NCI-H774 (cell line): ENCODE results near the gene PPM1J.

Source experiments
- DNase-seq: peaks from one replicate; lab custom pipeline; 2025; lab: John Stamatoyannopoulos, UW

PPM1J gene

DNA sequence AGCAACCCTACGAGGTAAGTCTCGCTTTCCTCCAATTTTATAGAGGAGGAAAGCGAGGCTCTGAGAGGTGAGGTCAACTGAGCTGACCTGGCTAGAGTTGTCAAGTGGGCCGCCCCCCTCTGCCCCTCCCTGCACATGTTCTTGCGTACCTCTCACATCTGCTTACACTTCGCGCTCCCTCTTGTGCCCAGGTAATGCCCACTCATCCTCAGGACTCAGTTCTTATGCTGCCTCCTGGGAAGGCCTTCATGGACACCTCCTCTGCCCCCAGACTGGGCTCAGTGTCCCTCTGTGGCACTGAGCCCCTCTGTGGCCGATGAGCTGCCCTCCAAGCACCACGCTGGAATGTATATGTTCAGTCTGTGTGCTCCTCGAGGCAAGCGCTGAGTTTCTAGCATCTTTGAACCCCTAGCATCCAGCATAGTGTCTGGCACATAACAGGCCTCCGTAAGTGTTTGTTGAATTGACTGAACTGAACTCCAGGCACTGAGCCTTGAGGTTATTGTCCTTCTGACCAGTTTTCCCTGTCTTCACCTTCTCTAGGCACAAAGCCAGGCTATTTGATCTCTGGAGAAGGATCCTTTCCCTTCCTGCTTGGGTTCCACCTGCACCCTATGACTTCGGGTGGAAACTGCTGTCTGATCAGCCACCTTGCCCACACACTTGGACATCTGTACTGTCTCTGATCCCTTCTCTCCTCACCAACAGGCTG lies 27.2 kb downstream of the PPM1J start:
- DNase-seq, result no peak

DNA sequence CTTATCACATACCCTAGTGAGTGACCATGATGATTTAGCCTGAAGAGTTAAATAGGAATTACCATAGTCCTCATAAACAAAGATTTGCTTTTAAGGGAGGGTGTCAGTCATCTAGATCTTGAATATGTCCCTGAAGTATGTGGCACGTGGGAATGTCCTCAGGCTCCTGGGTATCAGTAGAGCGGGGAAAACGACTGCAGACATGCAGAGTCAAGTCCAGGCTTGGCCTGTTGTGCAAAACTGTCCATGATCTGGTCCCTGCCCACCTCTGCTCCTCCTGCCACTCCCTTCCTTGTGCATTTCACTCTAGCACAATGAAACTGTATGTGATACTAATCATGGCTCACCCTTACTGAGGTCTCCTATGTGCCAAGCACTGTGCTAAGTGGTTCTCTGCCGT lies 27.8 kb downstream of the PPM1J start:
- no peak for DNase-seq

DNA sequence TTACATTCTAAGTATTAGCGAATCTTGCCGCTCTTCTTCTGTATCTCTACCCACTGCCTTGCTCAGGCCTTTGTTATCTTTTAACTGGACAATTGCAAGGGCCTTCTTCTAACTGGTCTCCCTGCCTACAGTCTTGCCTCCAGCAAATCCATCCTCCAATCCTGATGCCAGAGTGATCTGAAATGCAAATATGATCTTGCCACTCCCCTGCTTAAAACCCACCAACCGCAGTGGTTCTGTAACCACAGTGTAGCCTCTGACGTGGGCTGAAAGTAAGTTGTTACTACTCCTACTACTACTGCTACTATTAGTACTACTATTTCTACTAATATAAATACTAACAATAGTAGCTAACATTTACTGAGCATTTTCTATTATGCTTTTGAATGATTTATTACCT lies 28.3 kb downstream of the PPM1J start:
- no peak for DNase-seq

DNA sequence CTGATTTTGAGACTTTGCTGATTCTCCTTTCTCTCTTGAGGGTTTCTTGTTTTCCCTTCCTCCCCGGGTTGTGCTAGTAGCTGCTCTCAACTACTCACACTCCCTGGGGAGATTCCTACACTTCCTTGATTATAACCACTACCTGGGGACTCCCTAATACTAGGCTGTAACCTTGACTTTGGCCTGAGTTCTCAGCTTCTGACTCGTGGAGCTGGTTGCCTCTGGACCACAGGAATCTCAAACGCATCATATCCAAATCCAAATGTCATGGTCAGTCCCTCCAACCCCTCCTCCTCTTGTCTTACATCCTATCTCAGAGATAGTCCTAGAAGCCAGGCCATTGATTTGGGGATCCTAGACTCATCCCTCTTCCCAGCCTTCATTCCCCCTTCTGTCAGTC lies 28.7 kb downstream of the PPM1J start:
- DNase-seq, result no peak

DNA sequence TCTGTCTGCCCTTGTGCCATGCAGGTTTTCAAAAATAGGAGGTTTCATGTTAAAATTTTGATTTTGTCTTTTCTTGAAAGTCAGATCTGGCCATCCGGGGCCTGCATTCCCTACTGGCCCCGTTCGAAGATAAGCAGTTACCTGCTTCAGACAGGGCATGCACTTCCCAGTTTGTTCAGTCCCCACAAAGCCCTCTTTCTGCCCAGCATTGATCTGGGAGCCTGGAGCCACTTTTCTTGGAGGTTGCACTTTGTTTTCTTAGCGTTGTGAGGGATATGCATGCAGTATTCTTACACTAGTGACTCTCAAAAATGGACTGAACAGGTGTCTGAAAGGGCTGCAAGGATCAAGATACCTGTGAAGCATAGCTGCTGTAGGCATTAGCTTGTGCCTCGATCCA lies 29.2 kb downstream of the PPM1J start:
- DNase-seq, result no peak

DNA sequence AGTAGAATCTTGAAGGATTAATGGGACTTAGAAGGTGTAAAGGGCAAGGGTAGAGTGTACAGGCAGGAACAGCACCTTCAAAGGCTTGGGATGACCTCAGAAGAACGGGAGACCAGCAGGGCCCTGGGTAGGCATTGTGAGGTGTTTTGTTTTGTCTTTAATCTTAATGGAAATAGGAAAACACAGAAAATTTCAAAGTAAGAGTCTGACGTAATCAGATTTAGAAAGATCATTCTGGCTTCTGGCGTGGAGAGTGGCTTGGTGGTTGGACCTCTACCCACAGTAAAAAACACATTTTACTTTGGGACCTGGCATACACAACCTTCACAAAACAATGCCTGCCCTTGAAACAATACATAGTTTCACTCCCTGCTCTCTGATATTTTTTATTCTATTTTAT lies 36.5 kb downstream of the PPM1J start:
- DNase-seq, result no peak

DNA sequence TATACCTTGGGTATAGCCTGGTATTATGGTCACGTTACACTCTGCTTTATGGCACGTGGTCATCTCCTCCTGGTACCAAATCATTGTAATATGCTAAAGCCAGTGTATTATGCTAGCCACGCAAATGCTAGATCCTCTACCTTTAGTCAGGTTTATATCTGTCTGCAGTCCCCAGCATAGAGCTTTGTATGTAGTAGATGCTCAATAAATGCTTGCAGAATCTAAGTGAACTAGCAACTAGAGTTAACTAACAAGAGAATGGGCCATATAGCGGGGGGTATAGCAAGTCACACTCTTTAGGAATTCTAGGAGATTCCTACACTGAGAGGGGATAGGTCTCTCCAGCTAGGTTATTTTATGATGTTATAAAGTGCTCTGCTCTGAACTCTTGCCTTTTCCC lies 37.6 kb downstream of the PPM1J start:
- no peak for DNase-seq

DNA sequence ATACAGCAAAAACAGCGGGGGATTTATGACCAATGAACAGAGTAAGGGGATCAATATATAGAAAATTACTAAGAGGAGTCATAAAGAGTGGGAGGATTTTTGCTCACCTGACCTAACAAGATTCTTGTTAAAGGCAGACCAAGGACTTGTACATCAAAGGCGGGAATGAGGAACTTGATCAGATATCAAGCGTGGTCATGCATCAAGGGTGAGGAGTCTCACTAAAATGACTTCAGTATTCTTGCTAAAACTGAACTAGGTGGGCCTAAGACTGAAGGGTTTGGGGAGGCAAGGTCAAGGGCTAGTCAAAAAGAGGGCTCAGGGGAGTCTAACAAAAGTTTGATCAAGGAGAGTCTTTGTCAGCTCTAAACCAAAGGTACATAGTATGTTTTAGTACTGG lies 38.6 kb downstream of the PPM1J start:
- DNase-seq, result no peak

DNA sequence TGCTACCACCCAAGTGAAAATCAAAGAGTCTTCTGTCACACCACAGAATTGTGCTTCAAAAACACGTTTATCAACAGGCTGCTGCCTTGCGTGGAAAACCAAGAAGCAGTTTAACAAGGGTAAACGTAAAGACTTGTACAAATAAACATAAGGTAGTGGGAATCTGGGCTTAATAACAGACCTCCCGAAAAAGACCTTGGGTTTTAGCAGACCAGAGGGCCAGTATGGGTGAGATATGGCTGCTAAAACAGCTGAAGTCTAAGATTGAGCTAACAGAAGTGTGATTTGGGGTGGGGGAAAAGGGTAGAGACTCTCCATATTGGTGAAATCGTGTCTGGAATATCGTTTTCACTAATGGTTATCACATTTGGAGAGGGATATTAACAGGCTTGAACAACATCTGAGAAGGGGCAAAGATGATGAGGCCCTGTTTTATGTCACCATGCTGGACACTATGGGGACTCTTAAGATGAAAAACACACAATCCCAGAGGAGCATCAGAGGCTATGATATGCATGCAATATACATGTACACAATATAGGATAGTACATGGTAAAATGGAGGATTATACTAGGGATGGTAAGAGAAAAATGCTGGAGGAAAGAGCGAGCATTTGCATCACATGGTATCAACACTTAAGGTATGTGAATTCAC lies 39.3 kb downstream of the PPM1J start:
- no peak for DNase-seq

DNA sequence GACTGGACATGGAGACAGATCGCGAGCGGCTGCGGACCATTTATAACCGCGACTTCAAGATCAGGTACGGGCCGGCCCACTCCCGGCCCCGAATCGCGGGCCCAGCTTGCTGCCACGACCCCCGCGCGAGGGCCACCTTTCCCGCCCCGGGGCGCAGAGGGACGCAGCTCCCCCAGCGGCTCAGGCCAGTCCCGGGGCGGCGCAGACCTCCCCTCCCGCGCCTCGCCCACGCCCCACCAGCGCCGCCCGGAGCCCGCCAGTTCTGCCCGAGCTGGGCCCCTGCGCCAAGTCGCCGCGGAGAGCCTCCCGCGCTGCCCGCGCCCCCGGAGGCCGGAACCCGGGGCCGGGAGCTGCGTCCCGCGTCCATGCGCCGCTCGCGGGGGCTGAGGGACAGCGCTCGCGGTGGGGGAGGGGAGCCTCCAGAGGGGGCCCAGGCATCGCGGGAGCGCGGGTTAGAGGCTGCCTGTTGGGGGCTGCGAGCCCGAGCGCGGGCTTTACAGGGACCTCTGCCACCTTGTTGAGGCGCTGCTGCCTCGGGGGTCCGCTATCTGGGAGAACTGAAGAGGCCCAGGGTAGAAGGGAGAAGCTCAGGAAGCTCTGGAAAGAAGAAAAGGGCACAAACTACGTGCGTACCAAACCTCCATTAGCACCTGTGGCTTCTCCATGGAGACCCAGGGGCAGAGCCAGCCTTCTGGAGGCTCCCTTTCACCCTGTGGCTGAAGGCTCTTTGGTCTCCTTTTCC lies 40.0 kb downstream of the PPM1J start:
- DNase-seq, result no peak

DNA sequence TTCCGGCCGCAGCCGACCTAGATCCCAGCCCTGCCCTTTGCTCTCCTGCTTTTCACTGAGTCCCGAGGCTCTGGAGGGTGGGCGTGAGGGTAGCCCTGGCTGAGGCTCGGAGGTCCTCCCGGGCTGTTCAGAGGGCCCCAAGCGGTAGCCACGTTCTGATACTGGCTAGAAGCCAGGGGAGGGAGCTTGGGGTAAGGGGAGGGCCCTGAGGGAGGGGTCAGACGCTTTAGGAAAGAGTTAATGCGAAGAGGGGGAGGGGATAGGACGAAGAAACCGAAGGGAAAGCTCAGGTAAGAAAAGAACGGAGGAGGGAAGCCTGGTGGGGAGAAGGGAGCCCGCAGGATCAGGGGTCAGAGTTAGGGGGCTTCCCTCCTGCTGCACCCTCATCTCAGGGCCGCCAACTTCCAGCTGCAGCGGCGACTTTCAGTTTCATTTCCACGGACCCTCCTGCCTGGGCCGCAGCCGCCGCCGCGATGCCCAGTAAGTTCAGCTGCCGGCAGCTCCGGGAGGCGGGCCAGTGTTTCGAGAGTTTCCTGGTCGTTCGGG lies 40.6 kb downstream of the PPM1J start, which contains the start of gene MOV10:
Gene MOV10 (plus strand): TSS at position 220 of the 546 bp plus-strand sequence. CDS start 254 bp downstream, at position 474.
- DNase-seq, result peak; percentile 65

DNA sequence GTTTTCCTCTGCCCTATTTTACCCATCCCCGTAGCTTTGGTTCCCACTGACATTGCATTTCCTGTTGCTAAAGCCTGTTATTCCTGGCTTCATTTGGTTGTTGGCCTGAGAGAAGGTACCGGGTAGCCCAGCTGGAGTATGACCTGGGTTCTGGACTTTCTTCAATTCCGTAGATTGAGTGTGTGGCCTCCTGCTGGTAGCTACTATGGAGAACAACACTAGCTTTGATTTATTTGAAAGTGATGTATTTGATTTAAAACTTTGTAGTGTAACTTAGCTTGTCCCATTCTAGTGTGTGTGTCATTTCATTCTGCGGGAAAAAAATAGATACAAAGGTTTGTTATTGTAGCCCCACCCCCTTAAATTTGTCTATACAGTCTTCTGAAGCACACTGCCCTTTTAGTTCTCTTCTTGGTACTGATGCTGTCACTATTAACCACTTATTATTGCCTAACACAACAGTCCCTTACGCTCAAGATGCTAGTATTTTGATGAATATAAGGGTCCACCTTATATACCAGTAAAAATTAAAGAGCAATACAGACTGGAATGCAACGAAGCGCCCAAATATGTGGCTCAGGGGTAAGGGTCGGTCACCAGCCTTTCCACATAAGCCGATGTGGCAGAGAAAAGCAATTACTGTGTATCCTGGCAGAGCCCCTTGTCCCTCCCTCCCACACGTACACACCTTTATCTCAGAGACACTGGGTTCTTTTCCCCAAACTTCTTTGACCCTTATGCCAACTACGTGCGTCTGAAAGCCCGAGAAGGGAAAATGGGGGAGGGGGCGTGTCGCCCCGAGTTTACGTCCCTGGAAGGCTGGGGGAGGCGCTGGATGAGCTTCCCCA lies 41.3 kb downstream of the PPM1J start:
- no peak for DNase-seq

DNA sequence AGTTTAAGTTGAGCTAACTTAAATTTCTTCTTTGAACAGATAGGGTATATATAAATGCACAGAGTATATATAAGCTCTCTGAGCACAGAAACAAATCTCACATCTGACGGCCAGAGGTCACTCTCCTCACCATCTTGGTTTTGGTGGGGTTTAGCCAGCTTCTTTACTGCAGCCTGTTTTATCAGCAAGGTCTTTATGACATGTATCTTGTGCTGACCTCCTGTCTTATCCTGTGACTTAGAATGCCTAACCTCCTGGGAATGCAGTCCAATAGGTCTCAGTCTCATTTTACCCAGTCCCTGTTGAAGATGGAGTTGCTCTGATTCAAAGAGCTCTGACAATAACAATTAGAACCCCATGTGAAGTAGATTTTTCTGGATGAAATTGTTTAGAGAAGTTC lies 42.3 kb downstream of the PPM1J start:
- no peak for DNase-seq

DNA sequence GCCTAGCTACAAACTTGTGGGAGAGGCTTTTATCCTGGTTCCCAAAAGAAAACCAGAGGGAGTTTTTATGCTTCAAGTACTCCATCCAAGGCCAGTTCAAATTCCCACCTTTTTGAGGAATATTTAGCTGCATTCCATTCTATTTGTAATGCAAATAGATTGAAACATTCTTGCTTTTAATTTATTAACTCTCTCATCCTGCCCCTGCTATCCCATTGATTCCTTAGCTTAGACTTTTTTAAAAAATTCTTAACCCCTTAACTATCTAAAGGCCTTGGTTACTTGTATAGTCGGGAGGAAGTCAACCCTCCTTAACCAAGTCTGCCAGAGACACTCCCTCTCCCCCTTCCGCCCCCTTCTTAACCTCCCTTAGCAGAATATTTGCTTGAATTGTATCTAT lies 43.1 kb downstream of the PPM1J start:
- no peak for DNase-seq

DNA sequence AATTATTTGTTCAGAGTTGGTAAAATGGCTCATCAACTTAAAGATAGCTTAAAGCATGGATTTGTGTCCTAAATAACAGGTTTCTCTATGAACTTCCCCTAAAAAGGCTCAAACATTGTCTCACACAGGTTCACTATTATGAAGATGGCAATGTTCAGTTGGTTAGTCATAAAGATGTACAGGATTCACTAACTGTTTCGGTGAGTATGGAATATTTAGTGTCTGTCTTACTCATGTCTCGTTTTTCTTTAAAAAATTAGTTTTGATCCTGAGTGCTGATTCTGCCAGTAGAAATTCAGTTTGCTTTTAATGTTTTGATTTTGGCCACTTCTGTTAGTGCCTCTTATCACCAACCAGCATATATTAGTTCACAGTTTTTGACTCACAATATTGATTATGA lies 48.2 kb downstream of the PPM1J start:
- no peak for DNase-seq

DNA sequence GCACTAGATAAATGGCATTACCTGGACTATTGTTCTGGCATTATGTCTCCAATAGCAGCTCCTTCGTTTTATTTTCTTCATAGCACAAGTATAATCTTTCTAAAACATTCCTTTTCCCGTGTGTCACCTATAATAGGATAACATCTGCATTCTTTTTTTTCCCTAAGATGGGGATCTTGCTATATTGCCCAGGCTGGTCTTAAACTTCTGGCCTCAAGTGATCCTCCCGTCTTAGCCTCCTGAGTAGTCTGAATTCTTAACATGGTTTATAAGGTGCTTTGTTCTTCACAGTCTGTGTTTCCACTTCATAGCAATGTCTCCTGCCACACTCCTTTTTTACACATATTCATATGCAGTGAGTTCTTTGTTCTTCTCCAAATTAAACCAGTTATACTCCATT lies 49.3 kb downstream of the PPM1J start:
- no peak for DNase-seq
